GM12891 (cell line): ENCODE measurements around the gene XDH.

Source experiments
- DNase-seq: peaks from one replicate; pipeline ENCODE4 v3.0.0; 2011; ENCODE audit warnings: low spot score; ENCODE audit not compliant: insufficient read length
- FAIRE-seq: peaks from 2 replicates; lab custom pipeline; 2011; peaks lifted over from hg19 to GRCh38; lab: Jason Lieb, UNC
- PAX5 ChIP-seq: IDR thresholded peaks from 2 replicates; pipeline ENCODE4 v1.6.1; 2011; ENCODE audit warnings: low read length, moderate library complexity, mild to moderate bottlenecking; ENCODE audit not compliant: insufficient read depth, severe bottlenecking
- POLR2A ChIP-seq: IDR thresholded peaks from 2 replicates; pipeline ENCODE4 v1.6.1; 2011; ENCODE audit warnings: low read depth, low read length, control low read depth
- POLR2AphosphoS5 ChIP-seq: IDR thresholded peaks from 2 replicates; pipeline ENCODE4 v1.6.1; 2011; ENCODE audit warnings: low read depth, low read length, control low read depth
- POU2F2 ChIP-seq: IDR thresholded peaks from 2 replicates; pipeline ENCODE4 v1.6.1; 2011; ENCODE audit warnings: low read depth, mild to moderate bottlenecking, control low read depth, low read length, moderate library complexity
- SPI1 ChIP-seq: IDR thresholded peaks from 2 replicates; pipeline ENCODE4 v1.6.1; 2011; ENCODE audit warnings: low read depth, low read length, control low read depth
- TAF1 ChIP-seq: IDR thresholded peaks from 2 replicates; pipeline ENCODE4 v1.6.1; 2011; ENCODE audit warnings: low read depth, low read length, control low read depth

Gene XDH

DNA sequence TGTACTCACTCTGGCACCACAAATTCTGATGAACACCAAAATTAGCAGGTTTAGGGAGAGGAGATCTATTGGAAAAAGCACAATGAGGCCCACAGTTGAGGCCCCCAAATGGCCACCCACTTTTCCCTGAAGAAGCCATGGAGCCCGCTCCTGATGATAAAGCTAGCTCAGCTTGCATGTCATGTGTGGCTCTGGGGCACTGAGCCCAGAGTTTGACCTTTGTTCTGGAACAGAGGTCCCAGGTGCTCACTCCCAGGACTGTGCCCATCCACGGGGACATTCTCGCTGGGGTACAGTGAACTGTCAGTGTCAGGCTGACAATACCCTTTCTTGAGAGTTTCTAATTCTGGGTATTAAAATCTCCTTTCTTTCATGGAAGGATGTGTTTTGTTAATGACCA is 36.2 kb downstream of the XDH start:
- TF ChIP-seq POU2F2 (no peak), TAF1 (no peak), SPI1 (no peak), POLR2AphosphoS5 (no peak), PAX5 (no peak), POLR2A (no peak)
- FAIRE-seq (no peak), DNase-seq (no peak)

- no peak for DNase-seq
- FAIRE-seq: no peak
- TF ChIP-seq POLR2AphosphoS5 (no peak), PAX5 (no peak), TAF1 (no peak), POLR2A (no peak), SPI1 (no peak), POU2F2 (no peak)
Measured at GRCh38 chr2:31373127-31373526, 41.4 kb downstream of the XDH start.

- FAIRE-seq (no peak), DNase-seq (no peak)
- TF ChIP-seq TAF1 (no peak), POLR2A (no peak), POU2F2 (no peak), PAX5 (no peak), POLR2AphosphoS5 (no peak), SPI1 (no peak)
Measured at GRCh38 chr2:31372097-31372496, 42.4 kb downstream of the XDH start.

GRCh38 chr2:31371691-31372090 is 42.9 kb downstream of the XDH start:
- FAIRE-seq (no peak), DNase-seq (no peak)
- TF ChIP-seq POU2F2 (no peak), PAX5 (no peak), TAF1 (no peak), SPI1 (no peak), POLR2AphosphoS5 (no peak), POLR2A (no peak)

DNA sequence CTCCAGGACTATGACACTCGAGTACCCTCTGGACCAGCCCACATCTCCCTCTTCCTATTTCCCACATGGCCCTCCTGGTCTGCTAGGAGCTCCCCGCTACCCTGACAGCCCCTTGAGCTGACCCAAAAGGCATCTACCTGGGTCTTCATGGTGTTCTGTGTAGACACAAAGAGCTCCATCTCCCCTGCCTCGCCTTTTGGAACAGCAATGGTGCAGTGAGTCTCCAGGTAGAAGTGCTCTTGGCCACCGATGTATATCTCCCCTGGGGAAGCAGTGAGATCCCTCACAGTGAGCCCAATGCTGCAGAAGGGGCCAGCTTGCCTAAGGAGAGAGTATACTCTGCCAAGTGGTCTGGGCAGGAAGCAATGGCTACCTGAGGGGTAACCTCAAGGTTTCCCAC is 47.8 kb downstream of the XDH start:
- DNase-seq: no peak
- TF ChIP-seq SPI1 (no peak), POLR2AphosphoS5 (no peak), POU2F2 (no peak), TAF1 (no peak), POLR2A (no peak), PAX5 (no peak)
- FAIRE-seq: no peak

DNA sequence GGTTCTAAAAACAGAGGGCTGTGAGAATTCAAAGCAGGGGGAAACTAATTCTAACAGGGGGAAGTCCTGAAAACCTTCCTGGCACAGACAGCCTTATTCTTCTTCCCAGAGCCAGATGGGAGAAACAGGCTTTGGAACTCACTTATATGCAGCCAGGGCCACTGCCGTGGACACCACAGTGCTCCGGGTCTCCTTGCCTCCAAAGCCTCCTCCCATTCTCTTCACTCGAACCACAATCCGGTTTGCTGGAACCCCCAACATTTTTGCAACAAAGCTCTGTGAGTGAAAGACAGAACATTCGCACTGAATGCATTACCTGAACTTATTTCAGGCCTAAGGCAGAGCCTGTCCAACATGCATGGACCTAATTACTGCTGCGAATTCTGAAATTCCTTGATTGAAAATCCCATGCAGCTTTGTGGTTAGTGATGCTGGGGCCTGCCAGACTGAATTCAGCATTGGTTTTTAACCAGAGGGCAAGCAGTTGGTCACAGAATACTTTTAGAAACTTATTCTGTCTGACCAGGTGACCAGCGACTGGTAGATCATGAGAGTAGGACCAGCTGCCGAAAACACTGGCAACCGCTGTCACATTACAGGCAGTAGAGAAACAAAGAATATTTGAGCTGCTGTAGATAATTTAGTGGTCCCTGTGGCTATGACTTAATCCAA is 48.6 kb downstream of the XDH start:
- no peak for TF ChIP-seq POLR2AphosphoS5
- TF ChIP-seq TAF1: no peak
- no peak for TF ChIP-seq POU2F2
- TF ChIP-seq POLR2A: no peak
- TF ChIP-seq SPI1: no peak
- no peak for TF ChIP-seq PAX5
- FAIRE-seq (no peak), DNase-seq (no peak)

DNA sequence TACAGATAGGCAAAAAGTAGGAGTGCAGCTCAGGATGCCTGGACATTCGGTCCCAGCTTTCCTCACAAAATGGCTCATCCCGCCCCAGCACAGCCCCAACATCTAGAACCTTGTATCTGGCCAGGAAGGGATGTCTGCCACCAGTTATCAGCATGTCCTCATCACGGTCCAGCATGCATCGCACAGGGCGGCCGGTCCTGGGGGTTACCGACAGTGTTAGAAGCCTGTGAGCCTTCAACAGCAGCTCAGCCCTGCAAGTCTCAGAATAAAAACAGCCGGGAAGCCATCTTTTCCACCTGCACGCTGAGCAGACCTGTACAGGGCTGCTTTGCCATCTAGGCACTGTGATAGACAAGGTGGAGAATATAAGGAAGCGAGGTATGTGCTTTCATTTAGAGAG is 49.2 kb downstream of the XDH start:
- FAIRE-seq (no peak), DNase-seq (no peak)
- TF ChIP-seq POLR2AphosphoS5: no peak
- TF ChIP-seq POLR2A: no peak
- TF ChIP-seq PAX5: no peak
- TF ChIP-seq TAF1: no peak

DNA sequence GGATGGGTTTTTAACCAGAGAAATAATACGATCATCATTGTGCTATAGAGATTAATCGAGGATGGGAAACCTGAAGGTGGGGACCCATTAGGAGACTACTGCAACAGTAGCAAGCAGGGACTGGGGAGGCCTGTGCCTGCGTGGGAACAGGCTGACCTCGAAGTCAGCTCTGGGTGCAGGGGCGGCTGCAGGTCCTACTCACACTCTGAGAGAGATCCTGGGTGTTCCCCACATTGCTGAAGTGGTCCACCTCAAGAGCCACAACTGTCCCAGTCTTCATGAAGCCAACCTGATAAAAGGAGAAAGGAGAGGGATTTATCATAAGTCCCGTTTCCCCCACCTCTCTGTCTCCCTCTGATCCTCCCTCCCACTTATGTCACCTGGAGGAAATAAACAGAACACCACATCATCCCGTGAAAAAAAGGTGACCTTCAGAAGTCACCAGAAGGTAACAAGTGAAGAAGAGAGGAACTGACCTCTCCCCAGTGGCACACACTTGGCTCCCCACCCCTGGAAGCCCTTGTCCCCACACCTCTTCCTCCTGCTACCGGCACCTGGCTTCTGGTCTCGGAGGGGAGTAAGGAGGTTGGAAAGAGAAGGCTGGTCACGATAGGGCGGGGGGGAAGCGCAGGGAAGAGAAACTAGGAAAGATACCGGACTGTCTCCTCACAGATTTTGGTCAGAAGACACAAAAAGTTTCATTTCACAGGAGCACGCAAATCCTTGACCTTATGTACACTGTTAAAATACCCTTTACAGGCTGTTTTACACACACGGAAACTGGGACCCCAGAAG is 50.4 kb downstream of the XDH start:
- no peak for FAIRE-seq

DNA sequence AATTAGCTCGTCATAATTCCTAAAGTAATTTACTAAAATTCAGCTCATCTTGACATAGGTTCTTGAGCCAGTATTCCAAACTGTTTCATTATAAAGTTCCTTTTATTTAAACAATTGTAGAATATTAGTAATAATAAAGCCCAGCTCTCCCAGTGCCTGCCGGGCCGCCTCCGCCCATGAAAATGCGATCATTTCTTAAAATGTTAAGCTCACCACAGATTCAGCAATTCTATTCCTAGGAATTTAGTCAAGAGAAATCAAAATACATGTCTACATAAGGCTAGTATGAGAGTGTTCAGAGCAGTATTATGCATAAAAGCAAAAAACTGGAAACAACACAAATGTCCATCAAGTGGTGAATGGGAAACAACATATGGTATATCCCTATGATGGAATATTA is 52.0 kb downstream of the XDH start:
- FAIRE-seq (no peak), DNase-seq (no peak)
- no peak for TF ChIP-seq PAX5
- TF ChIP-seq POLR2AphosphoS5: no peak
- no peak for TF ChIP-seq SPI1
- TF ChIP-seq POU2F2: no peak
- TF ChIP-seq TAF1: no peak
- no peak for TF ChIP-seq POLR2A

More for the DNA sequence above, 50.4 kb downstream of the XDH start:
- no peak for TF ChIP-seq POLR2A
- TF ChIP-seq TAF1: no peak
- no peak for TF ChIP-seq PAX5
- no peak for TF ChIP-seq POLR2AphosphoS5
- TF ChIP-seq SPI1: no peak
- DNase-seq: no peak

DNA sequence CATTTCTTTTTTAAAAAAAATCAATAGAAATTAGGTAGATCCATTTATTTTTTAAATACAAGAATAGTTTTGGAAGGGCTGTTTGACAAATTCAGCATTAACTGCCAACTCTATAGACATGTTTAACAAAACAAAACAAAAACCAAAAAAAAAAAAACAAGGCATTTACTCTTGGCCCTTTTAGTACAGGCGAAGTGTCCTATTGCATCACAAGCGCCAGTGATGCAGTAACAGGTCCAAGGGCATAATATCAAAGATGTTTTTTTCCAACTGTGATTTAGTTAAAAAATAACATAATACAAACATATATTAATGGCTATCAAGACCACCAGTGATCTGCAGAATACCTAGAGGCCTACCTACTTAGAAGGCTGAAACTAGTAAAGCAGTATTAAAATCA is 55.3 kb downstream of the XDH start:
- FAIRE-seq (no peak), DNase-seq (no peak)
- no peak for TF ChIP-seq POLR2A
- TF ChIP-seq SPI1: no peak
- TF ChIP-seq POU2F2: no peak
- TF ChIP-seq TAF1: no peak
- TF ChIP-seq PAX5: no peak
- no peak for TF ChIP-seq POLR2AphosphoS5
